Measurements from ENCODE around the gene VGLL3.

The VGLL3 gene

DNA sequence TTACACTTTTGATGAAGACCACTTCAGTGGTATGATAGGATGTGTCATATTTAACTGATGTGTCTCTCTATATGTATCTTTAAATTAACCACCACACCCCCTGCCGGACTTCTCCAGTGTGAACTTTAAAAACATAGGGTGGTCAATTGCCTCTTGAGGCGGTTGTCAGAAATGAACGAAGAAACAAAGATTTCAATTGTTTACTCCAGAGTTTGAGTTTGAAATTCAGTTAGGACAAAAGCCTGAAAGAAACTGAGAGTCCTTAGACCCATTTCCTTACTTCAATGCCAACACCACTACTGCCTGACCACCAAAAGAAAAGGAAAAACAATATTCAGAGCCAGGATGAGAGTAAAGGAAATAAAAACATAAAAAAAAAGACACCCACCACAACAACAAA lies 40.2 kb downstream of the VGLL3 start:
- DNase-seq (ENCODE audit: low spot score): no peak

DNA sequence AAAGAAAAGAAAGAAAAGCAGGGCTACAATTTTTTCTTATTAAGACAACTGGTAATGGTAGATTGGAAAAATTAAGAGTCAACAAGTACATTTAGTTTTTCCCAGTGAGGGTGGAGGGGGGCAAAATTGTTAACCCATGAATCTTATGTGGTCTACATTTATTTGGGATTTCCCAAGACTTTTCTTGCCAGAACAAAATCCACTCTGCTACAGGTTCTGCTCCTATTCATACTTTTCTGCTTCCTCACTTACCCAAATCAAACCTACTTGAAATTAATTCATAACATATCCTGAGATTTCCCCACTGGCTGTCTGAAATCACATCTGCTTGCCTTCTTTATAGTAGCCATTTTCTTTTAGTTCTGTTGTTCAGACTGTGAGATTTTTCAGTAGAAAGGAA lies 41.1 kb downstream of the VGLL3 start:
- no peak for DNase-seq (ENCODE audit: low spot score)

DNA sequence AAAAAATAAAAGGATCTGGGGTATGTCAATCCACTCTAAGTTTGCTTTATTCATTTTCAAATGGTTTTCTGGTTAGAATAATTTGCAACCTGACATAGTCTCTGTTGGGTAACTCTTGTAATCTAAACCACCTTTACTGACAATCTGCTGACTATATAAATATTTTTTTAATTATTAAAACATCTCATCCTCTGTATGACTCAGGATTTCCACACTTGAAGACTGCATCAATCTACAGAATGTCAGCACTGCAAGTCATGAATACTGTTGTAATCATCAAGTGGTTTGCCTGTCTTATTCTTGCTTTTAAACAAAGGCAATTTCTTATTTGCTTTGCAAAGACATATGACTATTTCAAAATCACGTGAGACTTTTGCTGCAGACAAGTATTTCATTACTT lies 42.1 kb downstream of the VGLL3 start:
- DNase-seq (ENCODE audit: low spot score): no peak

DNA sequence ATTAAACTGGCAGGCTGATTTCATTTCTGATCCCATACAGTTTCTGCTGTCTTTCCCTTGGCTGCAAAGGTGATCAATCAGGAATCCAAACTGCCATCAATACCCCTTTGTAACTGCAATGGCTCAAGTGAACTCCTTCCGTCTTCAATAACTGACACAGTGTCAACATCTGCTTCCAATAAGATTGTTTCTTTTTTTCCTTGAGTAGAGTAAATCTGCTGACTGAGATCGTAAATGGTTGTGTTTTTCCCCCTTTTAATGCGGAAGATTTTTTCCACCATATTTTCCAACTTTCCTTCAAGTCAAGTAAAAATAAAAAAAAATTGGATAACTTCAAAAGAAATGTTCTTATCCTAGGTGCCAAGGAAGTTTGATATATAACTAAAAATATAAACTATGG lies 48.7 kb downstream of the VGLL3 start:
- no peak for DNase-seq (ENCODE audit: low spot score)

DNA sequence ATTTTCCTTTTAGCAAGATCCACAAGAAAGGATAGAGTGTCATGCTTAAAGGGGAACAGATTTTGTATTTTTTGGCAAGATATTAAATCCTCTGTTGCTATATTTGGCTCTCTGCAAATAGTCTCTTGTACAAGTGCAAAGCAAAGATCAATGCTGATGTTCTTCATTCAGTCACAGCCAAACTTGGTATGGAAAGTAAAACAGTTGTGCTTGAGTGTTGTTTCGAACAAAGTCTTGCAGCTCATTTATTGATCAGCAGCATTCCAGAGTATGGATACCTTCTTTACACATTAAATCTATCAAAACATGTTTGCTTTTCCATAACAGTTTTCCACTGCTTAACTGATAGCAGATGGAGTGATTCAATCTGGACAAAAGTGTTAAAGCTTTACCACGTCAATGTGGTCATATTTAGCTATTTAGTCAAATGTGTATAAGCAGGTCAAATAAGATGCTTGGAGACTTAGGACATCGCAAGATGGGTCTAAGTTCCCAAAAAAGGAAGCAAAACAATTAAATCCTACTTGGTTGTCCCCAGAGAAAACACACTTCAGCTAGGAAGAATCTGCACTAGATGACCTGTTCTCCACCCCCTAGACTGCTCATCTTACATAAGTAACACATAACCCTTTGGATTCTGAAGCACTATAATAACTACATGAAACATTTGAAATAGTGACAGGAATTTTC lies 52.4 kb downstream of the VGLL3 start:
- DNase-seq (ENCODE audit: low spot score): no peak

DNA sequence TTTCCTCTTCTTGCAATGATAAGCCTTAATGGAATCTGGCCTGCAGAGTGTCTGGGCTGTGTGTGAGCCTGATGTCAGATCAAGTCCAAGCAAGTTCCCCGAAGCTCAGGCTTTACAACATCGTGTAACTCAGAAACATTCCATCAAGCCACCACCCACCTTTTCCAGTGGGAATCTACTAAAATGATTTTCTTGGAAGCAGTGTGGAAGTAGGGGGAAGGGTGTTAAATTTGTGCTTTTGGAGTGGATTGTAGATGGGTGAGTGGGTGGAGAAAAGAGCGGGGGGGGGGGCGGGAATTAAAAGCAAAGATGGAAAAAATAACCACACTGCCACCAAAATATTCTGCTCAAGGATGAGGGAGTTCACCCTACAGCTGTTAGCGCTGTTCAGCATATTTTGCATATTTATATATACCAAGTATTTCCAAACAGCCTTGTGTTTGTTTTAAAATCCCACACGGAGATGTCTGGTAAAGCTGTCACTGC lies 53.6 kb downstream of the VGLL3 start:
- DNase-seq (ENCODE audit: low spot score): no peak

DNA sequence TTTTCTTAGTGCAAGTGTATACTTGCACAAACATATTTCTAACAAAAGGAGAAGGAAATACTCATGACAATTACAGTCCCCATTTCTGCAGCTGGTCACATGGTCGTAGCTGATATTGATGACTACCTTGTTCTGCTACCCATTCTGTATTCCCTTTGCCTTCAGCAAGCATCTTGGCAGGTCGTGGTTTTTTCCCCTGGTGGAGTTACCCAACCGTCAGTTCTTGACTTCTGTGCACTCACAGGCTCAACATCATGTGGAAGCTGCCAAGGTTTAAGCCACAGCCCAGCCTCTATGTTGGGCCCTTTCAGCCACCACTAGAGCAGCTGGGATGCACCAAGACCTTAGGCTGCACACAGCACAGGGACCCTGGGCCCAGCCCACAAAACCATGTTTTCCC lies 56.1 kb downstream of the VGLL3 start:
- no peak for DNase-seq (ENCODE audit: low spot score)

DNA sequence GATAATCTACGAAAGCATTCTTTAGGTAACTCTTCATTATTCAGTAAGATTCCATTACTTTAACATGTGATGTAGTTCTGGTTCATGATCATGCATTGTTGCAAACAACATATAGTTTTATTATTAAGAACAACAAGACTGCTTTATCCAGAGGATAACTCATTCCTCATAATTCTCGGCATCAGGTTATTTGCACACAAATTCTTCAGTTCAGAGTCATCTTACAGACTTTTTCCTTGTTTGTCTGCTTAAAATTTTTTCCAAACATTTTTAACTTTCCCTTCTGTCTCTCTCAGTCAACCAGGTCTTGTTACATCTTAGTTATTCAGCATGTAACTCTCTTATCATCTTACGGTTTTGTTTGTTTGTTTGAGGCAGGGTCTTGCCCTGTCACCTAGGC lies 60.1 kb downstream of the VGLL3 start:
- DNase-seq (ENCODE audit: low spot score): no peak

DNA sequence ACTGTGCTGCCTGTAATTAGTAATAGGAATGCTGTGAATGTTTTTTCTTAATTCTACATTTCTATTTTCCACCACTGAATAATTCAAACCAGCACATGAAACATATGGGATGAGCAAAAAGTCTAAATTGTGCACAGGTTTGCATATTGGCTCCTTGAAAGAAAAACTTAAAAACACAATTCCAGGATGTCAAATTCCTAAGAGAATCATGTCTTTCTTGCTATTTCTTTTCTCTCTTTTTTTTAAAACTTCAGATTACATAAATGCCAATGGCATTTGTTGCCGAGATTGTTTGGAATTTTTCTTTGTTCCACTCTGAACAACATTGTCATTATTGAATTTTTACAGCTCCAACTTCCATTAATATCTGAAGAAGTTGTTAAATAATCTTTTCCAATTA lies 60.8 kb downstream of the VGLL3 start:
- DNase-seq (ENCODE audit: low spot score): no peak

DNA sequence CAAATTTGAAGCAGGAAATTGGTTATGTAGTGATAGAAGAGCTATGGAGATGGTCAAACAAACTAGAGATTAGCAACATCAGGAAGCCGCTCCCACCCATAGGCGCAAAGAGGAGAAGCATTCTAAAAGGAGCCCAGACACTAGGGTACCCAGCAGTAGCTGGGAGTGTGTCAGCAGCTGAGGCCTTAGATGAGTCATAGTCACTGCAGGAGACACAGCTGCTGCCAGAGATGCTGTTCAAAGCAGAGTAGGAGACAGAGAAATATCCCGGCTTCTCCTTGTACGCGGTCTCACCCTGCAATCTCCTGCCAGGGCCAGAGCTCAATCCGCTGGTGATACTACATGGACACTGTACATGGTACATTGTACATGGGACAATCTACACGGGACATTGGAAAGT lies 61.9 kb downstream of the VGLL3 start:
- DNase-seq (ENCODE audit: low spot score): no peak

DNA sequence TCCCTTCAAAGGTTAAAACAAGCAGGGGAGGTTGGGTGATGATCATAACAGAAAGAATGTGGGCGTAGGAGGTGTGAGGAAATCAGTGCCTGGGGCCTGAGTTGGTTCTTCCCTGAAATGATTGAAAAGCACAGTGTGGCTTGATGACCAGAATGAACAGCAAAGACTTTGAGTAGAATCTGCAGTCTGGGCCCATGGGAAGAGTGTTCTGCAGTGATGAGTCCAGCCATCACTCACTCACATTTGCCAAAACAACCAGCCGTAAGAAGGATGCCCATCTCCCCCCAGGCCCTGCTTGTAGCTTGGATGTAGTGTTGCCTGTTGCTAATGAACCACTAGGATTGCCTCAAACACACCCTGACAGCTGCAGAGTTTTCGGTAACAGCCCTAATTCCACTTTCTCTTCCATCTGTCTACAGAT lies 67.9 kb downstream of the VGLL3 start:
- DNase-seq (ENCODE audit: low spot score): no peak

DNA sequence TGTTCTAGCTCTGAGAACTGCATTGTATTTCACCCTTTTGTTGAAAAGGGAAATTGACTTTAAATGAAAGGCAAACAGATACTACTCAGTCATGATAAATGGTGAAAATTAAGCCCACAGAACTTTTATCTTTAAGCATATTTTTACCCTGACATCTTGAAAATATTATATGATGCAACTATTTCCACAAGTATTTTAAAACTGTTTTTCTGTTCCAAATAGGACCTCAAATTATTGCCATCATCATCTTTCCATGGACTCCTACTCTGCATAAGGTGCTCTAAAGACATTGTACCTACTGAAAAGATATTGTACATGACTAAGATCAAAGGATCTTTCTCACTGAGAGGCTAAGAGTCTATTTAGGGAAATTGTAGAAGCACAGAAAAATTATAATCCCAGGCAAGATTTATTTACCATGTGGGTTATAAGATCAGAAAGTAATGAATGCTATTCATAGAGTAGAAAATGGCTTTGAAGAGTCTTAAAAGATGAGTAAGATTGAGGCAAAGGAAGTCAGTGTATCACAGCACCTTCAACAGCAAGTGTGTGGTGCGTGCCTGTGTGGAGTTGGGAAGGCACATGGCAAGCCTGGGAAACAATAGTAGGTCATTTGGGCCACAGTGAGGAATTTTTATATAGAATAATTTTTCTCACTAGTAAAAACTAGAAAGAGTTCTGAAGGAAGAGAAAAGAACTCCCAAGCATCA lies 68.8 kb downstream of the VGLL3 start:
- DNase-seq (ENCODE audit: low spot score): no peak

DNA sequence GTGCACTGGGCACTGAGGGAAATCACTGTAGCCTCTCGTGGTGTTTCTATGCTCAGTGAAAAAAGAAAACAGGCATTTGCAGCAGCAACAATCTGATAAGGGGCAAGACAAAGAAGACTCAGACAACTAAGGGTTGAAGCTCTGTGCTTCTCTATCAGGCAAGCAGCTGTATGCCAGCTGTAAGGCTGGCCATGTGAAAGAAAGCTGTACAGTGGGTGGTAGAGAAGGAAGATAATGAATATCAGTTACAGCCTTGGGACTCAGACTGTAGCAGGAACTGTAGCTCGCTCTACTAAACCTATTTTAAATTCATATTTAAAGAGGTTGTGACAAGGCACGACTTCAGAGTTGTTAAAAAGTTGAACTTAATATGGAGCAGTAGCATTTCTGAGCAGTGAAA lies 76.3 kb downstream of the VGLL3 start:
- DNase-seq (ENCODE audit: low spot score): no peak

DNA sequence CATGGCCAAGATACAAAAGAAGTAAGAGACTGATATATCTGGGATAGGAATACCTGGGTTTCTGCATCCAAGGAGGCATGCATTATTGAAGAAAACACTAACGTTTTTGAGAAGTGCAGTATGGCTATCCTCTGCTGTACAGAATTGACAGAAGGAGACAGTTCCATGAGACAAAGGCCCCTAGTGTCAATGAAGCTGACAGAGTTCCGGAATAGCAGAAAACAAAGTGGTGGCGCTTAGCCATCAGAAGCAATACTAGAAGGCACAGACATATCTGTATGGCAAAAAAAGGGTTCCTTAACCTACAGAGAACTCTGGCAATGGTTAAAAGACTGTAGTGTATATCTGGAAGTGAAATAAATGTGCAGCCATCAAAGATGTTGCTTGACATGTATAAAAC lies 77.8 kb downstream of the VGLL3 start:
- DNase-seq (ENCODE audit: low spot score): no peak

DNA sequence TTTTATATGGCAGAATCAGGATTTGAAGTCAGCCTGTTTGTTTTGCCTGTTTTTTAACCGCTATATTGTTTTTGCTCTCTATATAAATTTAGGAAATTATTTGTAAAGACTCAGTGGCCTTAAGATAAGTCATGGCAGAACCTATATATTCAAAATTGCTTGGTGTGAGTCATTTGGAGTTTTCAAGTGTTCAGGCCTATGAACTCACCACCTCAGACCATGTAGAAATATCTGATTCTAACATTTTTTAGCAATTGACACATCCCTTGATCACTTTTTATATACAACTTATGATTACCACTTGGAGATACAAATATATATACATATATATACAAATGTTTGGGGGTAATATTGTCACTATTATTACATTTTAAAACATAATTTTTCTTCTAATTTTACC lies 95.7 kb downstream of the VGLL3 start:
- DNase-seq (ENCODE audit: low spot score): no peak

DNA sequence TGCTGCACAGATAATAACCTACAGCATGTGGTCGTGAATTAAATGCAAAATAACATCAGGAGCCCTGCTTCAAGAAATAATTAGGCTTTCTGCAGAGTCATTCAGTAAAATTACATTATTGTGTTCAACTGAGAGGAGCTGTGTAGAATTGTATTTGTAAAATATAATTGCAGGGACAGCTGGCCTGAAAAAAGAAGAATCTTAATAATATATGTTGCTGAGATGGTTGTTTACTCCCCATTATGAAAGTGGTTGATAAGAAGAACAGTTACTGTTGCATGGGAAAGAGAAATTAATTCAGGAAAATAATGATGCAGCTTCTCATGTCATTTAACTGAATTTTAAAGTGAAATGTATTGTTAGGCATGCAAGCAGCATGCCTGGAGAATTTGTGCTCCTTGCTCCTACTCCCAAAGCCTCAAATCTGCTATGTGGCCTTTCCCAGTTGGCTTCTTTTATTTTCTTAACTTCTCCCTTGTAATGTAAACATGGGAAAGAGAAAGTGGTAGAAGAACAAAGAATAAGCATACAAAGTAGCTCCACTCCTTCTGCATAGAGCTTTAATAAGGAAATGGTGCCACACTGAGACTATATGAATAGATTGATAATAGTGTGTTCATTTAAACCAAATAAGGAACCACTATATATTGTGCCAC lies 100.1 kb downstream of the VGLL3 start:
- DNase-seq (ENCODE audit: low spot score): no peak

Data from CD4-positive, alpha-beta T cell treated with Interleukin-2 at 100 ng/mL for 4 hours (primary cell).